CD14-positive monocyte (primary cell): ENCODE results near the gene ENAM. TPM values are rescaled to one million over a fixed set of nuclear protein-coding genes. Genes with fewer than 3 reads are reported as not detected.

Experiments
- DNase-seq, 3 donors: peaks; one replicate each; pipeline ENCODE4 v3.0.0-alpha.2; 2011 to 2022
- H2AFZ ChIP-seq: 2 replicates; pipeline ENCODE4 v1.6.0; 2012; ENCODE audit warnings: mild to moderate bottlenecking, low read depth, low read length, inconsistent platforms; ENCODE audit not compliant: insufficient read depth, poor library complexity, severe bottlenecking
- H3K27ac ChIP-seq, 2 donors: 1 replicate in 1 of 2; 2 replicates in 1 of 2; pipeline ENCODE4 v1.5.1; 2012 to 2013; ENCODE audit warnings: low read length in 2 of 2, control low read depth in 1 of 2, inconsistent platforms in 1 of 2, low read depth in 1 of 2, mild to moderate bottlenecking in 1 of 2
- H3K27me3 ChIP-seq, 2 donors: one replicate each; pipeline versions ENCODE4 v1.6.0 to v1.6.1; 2011 to 2013; ENCODE audit warnings: low read length in 2 of 2; ENCODE audit not compliant: control insufficient read depth in 2 of 2, insufficient read depth in 2 of 2
- H3K36me3 ChIP-seq, 2 donors: replicated peaks in 1 of 2; 1 replicate in 1 of 2; 2 replicates in 1 of 2; pipeline versions ENCODE4 v1.5.1 to v1.6.1; 2012 to 2013; ENCODE audit warnings: low read length in 2 of 2, control low read depth in 1 of 2, inconsistent platforms in 1 of 2, mild to moderate bottlenecking in 1 of 2; ENCODE audit not compliant: insufficient read depth in 2 of 2, control insufficient read depth in 1 of 2
- H3K4me1 ChIP-seq, 2 donors: 1 replicate in 1 of 2; 2 replicates in 1 of 2; pipeline versions ENCODE4 v1.5.1 to v1.6.1; 2012 to 2013; ENCODE audit warnings: low read length in 2 of 2, control low read depth in 1 of 2, inconsistent platforms in 1 of 2, mild to moderate bottlenecking in 1 of 2, moderate library complexity in 1 of 2; ENCODE audit not compliant: insufficient read depth in 2 of 2, control insufficient read depth in 1 of 2
- H3K4me2 ChIP-seq: replicated peaks from 2 replicates; pipeline ENCODE3; 2012; ENCODE audit warnings: low read length, moderate library complexity, mild to moderate bottlenecking; ENCODE audit not compliant: poor library complexity, severe bottlenecking; ENCODE audit errors: extremely low read depth
- H3K4me3 ChIP-seq, 3 experiments: fragments of 200-600 bp in 1 of 3; sonication (generic) in 1 of 3; replicated peaks in 1 of 3; 1 replicate in 2 of 3; 2 replicates in 1 of 3; pipeline ENCODE4 v1.5.1; 2011 to 2013; ENCODE audit warnings: low read length in 3 of 3, mild to moderate bottlenecking in 3 of 3, control low read depth in 2 of 3, low read depth in 2 of 3, inconsistent platforms in 1 of 3, moderate library complexity in 1 of 3
- H3K79me2 ChIP-seq: 2 replicates; pipeline ENCODE4 v1.6.0; 2012; ENCODE audit warnings: mild to moderate bottlenecking, control low read depth, inconsistent platforms, low read length, moderate library complexity; ENCODE audit not compliant: insufficient read depth
- H3K9ac ChIP-seq: 2 replicates; pipeline ENCODE4 v1.6.0; 2017; ENCODE audit warnings: low read length, mild to moderate bottlenecking; ENCODE audit not compliant: insufficient read depth, poor library complexity, severe bottlenecking
- H3K9me3 ChIP-seq, 2 donors: replicated peaks in 1 of 2; 1 replicate in 1 of 2; 2 replicates in 1 of 2; pipeline versions ENCODE4 v1.5.1 to v1.6.1; 2012 to 2013; ENCODE audit warnings: low read length in 2 of 2, control low read depth in 1 of 2; ENCODE audit not compliant: control insufficient read depth in 1 of 2, insufficient read depth in 1 of 2
- H4K20me1 ChIP-seq: 2 replicates; pipeline ENCODE4 v1.6.0; 2012; ENCODE audit warnings: mild to moderate bottlenecking, low read length, control low read depth, moderate library complexity; ENCODE audit not compliant: insufficient read depth
- H3K27ac Mint-ChIP-seq, 7 donors: one replicate each; pipeline ENCODE4 v1.8.0; 2020; ENCODE audit warnings: mild to moderate bottlenecking in 7 of 7, mixed read lengths in 7 of 7, moderate library complexity in 6 of 7, inconsistent platforms in 2 of 7
- H3K27me3 Mint-ChIP-seq, 3 donors: one replicate each; pipeline ENCODE4 v1.8.0; 2021 to 2022; ENCODE audit warnings: low read depth in 3 of 3, mild to moderate bottlenecking in 3 of 3, mixed read lengths in 3 of 3, moderate library complexity in 3 of 3, inconsistent platforms in 1 of 3
- H3K36me3 Mint-ChIP-seq, 2 donors: one replicate each; pipeline ENCODE4 v1.8.0; 2020; ENCODE audit warnings: mixed read lengths in 2 of 2, inconsistent platforms in 1 of 2, mild to moderate bottlenecking in 1 of 2
- H3K4me1 Mint-ChIP-seq: one replicate; pipeline ENCODE4 v1.8.0; 2020; ENCODE audit warnings: mild to moderate bottlenecking, mixed read lengths
- H3K4me3 Mint-ChIP-seq, 2 donors: one replicate each; pipeline ENCODE4 v1.8.0; 2020; ENCODE audit warnings: mild to moderate bottlenecking in 2 of 2, mixed read lengths in 2 of 2, moderate library complexity in 1 of 2
- H3K9me3 Mint-ChIP-seq, 7 donors: one replicate each; pipeline ENCODE4 v1.8.0; 2020 to 2022; ENCODE audit warnings: mixed read lengths in 7 of 7, mild to moderate bottlenecking in 6 of 7, moderate library complexity in 6 of 7, inconsistent platforms in 2 of 7
- CTCF ChIP-seq: fragments of 200-600 bp; IDR thresholded peaks from one replicate; pipeline ENCODE4 v1.8.0; 2022; ENCODE audit warnings: antibody characterized with exemption, mild to moderate bottlenecking
- WGBS: methylation state at CpG from one replicate; pipeline ENCODE4 v1.1.5; 2013; ENCODE audit warnings: missing lambda C conversion rate; ENCODE audit not compliant: insufficient coverage; 5-methylcytosine and 5-hydroxymethylcytosine counted together
- intact Hi-C, 2 donors: fragments of 100-400 bp; cut with micrococcal nuclease; formaldehyde crosslinking; loops; one replicate each; pipeline versions ENCODE4 v1.15.0 to v1.15.1; 2023
- polyA plus RNA-seq, 3 donors: library from polyadenylated mRNA; depleted of rRNA in 1 of 3; unstranded in 2 of 3; stranded (reverse) in 1 of 3; fragments of 300-500 nt in 2 of 3; fragments of >200 nt in 1 of 3; fragmentation: Illumina TruSeq in 2 of 3; gene quantifications; 1 replicate in 2 of 3; 2 replicates in 1 of 3; pipeline ENCODE4 v1.2.3, GENCODE V29; 2012 to 2021

Gene ENAM
- polyA plus RNA-seq, 3 donors, result not detected

DNA sequence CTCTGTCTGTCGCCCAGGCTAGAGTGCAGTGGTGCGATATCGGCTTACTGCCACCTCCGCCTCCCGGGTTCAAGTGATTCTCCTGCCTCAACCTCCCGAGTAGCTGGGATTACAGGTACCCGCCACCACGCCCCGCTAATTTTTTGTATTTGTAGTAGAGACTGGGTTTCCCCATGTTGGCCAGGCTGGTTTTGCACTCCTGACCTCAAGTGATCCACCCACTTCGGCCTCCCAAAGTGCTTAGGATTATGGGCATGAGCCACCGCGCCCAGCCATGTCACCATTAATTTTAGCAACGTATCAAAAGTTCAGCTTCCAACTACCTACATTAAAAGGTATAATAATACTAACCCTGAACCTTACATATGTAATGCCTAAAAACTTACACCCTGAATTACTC is 58.8 kb downstream of the ENAM start:
- peak overlapping the region; percentile 93 to 95 for H3K27ac ChIP-seq
- H3K27me3 ChIP-seq, result no peaks in the 10 kb centered on the region
- H3K4me1 ChIP-seq, result peaks cover 37 to 50% of the 10 kb centered on the region in 2 donors
- H3K27me3 Mint-ChIP-seq, result peaks cover 0 to 3% (median 2%) of the 10 kb centered on the region in 3 donors
- peaks cover 38% of the 10 kb centered on the region for H3K4me1 Mint-ChIP-seq
- H2AFZ ChIP-seq, result peak overlapping the region; percentile 99
- no peaks in the 10 kb centered on the region for H3K36me3 ChIP-seq
- H3K9ac ChIP-seq, result peak overlapping the region; percentile 85
- H3K79me2 ChIP-seq, result peaks cover 37% of the 10 kb centered on the region
- H3K4me3 ChIP-seq, result peak overlapping the region; percentile 68 to 95 (median 93)
- H3K27ac Mint-ChIP-seq, result peak overlapping the region; percentile 89 to 99 (median 98)
- peak overlapping the region; percentile 83 for H3K4me2 ChIP-seq
- DNase-seq, result peak in 1 of 3 donors; percentile 14
- intact Hi-C loops, result loop anchor here in 1 of 2 donors (10.0 kb wide), 1 partner anchor 157 kb away; no protein-coding TSS in a partner anchor
- TF ChIP-seq CTCF, result no peak
- H3K4me3 Mint-ChIP-seq, result peak overlapping the region; percentile 95 to 98
- peaks cover 0 to under 1% (median 0%) of the 10 kb centered on the region in 7 donors for H3K9me3 Mint-ChIP-seq
- WGBS, result 0% methylated on average over 1 of the region's 13 CpGs
- H3K9me3 ChIP-seq, result no peaks in the 10 kb centered on the region
- H3K36me3 Mint-ChIP-seq, result peaks cover 2 to 11% of the 10 kb centered on the region in 2 donors
- H4K20me1 ChIP-seq, result peaks cover 11% of the 10 kb centered on the region

GRCh38 chr4:70687821-70688794 is 59.6 kb downstream of the ENAM start, which contains the start of gene UTP3:
Gene UTP3 (plus strand): TSS chr4:70688532. CDS start chr4:70688678, 146 bp downstream.
- H3K36me3 ChIP-seq, result no peaks in the 10 kb centered on the region
- Mint-ChIP-seq H3K4me3 (peak within 1 kb of the TSS; percentile 95 to 98), H3K27ac (peak within 1 kb of the TSS; percentile 89 to 99 (median 98)), H3K27me3 (peaks cover 0 to 3% (median 2%) of the 10 kb centered on the region in 3 donors), H3K36me3 (peaks cover 2 to 13% of the 10 kb centered on the region in 2 donors), H3K9me3 (no peaks in the 10 kb centered on the region), H3K4me1 (peaks cover 38% of the 10 kb centered on the region)
- peak within 1 kb of the TSS; percentile 83 for H3K4me2 ChIP-seq
- TF ChIP-seq CTCF, result peak; percentile 96
- peak; percentile 96 to 98 (median 98) for DNase-seq
- H3K79me2 ChIP-seq, result peaks cover 44% of the 10 kb centered on the region
- H3K4me1 ChIP-seq, result peaks cover 42 to 54% of the 10 kb centered on the region in 2 donors
- peak within 1 kb of the TSS; percentile 93 to 95 for H3K27ac ChIP-seq
- H3K9me3 ChIP-seq, result no peaks in the 10 kb centered on the region
- peak within 1 kb of the TSS; percentile 99 for H2AFZ ChIP-seq
- peak within 1 kb of the TSS; percentile 68 to 95 (median 93) for H3K4me3 ChIP-seq
- no peaks in the 10 kb centered on the region for H3K27me3 ChIP-seq
- WGBS, result 0% methylated on average over 64 of the region's 70 CpGs
- H4K20me1 ChIP-seq, result peaks cover 11% of the 10 kb centered on the region
- peak within 1 kb of the TSS; percentile 85 for H3K9ac ChIP-seq
- intact Hi-C loops, result loop anchor here (2.0 to 10.0 kb wide), 3 partner anchors 17 to 157 kb away; partner anchors contain the start of gene GRSF1 (in 1 of the 2)
